Subcutaneous adipose tissue (tissue), 4 donors: ENCODE results near the gene STEAP1. TPM values are rescaled to one million over a fixed set of nuclear protein-coding genes. Genes with fewer than 3 reads are reported as not detected.
"Not testable (repeated sequence)": the region's sequence is repeated elsewhere in the genome, so short reads cannot be mapped to it uniquely, and the experiment has no call there.

Experiments used
- CTCF ChIP-seq: fragments of 450-650 bp; IDR thresholded peaks from one replicate; pipeline ENCODE4 v1.5.1; 2016; ENCODE audit warnings: low read depth, mild to moderate bottlenecking, control low read depth, antibody characterized with exemption, moderate library complexity
- total RNA-seq, 4 donors: library from RNA; depleted of rRNA; stranded (reverse); fragments of >200 nt; gene quantifications; one replicate each; pipeline ENCODE4 v1.1.0, GENCODE V29; 2016

The STEAP1 gene
- total RNA-seq: 10 to 100 TPM; 12.2 to 52.0 (median 40.0) TPM

- not testable (repeated sequence) for TF ChIP-seq CTCF
Observed at GRCh38 chr7:90153943-90154771, at the start of gene STEAP1. Gene STEAP1 (plus strand): TSS chr7:90154469. CDS start chr7:90159789, 5,320 bp downstream.

GRCh38 chr7:90119178-90119971 lies 34.9 kb upstream of the STEAP1 start:
- TF ChIP-seq CTCF: no peak

GRCh38 chr7:90155206-90155605 lies 937 bp downstream of the STEAP1 start:
- no peak for TF ChIP-seq CTCF

- TF ChIP-seq CTCF: no peak
Observed at GRCh38 chr7:90163534-90163933, 9.3 kb downstream of the STEAP1 start.

GRCh38 chr7:90165724-90166123 lies 11.5 kb downstream of the STEAP1 start:
- no peak for TF ChIP-seq CTCF

GRCh38 chr7:90166153-90166552 lies 11.9 kb downstream of the STEAP1 start:
- TF ChIP-seq CTCF: no peak

- TF ChIP-seq CTCF: no peak
Observed at GRCh38 chr7:90167361-90167760, 13.1 kb downstream of the STEAP1 start.
